Measurements from ENCODE around the gene PNPLA2.

Gene PNPLA2

GRCh38 chr11:798093-798713 lies 20.5 kb upstream of the PNPLA2 start, which contains the start of gene SLC25A22:
Gene SLC25A22, minus strand, starts transcription at chr11:798281. Its CDS starts 3,275 bp downstream, at chr11:795006.
- DNase-seq (ENCODE audit: low read depth), result no peak

GRCh38 chr11:799641-800316 lies 18.9 kb upstream of the PNPLA2 start:
- no peak for DNase-seq (ENCODE audit: low read depth)

GRCh38 chr11:800473-800872 lies 18.2 kb upstream of the PNPLA2 start:
- DNase-seq (ENCODE audit: low read depth), result no peak

- no peak for DNase-seq (ENCODE audit: low read depth)
These were observed 17.5 kb upstream of the PNPLA2 start for GRCh38 chr11:801097-801780.

GRCh38 chr11:802018-802617 lies 16.6 kb upstream of the PNPLA2 start:
- no peak for DNase-seq (ENCODE audit: low read depth)

GRCh38 chr11:802693-803466 lies 15.8 kb upstream of the PNPLA2 start:
- no peak for DNase-seq (ENCODE audit: low read depth)

- DNase-seq (ENCODE audit: low read depth), result no peak
These were observed 15.3 kb upstream of the PNPLA2 start for GRCh38 chr11:803467-803742.

GRCh38 chr11:803770-804598 lies 14.7 kb upstream of the PNPLA2 start:
- DNase-seq (ENCODE audit: low read depth), result no peak

GRCh38 chr11:804599-804964 lies 14.1 kb upstream of the PNPLA2 start:
- DNase-seq (ENCODE audit: low read depth), result no peak

GRCh38 chr11:808427-809286 lies 10.1 kb upstream of the PNPLA2 start:
- DNase-seq (ENCODE audit: low read depth), result no peak

- DNase-seq (ENCODE audit: low read depth), result peak; percentile 89
These were observed 9.3 kb upstream of the PNPLA2 start, which contains the start of gene RPLP2 for GRCh38 chr11:809287-810039. Gene RPLP2, plus strand, starts transcription at chr11:809967. Its CDS starts 268 bp downstream, at chr11:810235.

GRCh38 chr11:810040-810567 lies 8.6 kb upstream of the PNPLA2 start:
- no peak for DNase-seq (ENCODE audit: low read depth)

- no peak for DNase-seq (ENCODE audit: low read depth)
These were observed 7.1 kb upstream of the PNPLA2 start for GRCh38 chr11:811446-812245.

- DNase-seq (ENCODE audit: low read depth), result no peak
These were observed 6.3 kb upstream of the PNPLA2 start for GRCh38 chr11:812390-812789.

- no peak for DNase-seq (ENCODE audit: low read depth)
These were observed 5.7 kb upstream of the PNPLA2 start for GRCh38 chr11:813072-813455.

- no peak for DNase-seq (ENCODE audit: low read depth)
These were observed 5.1 kb upstream of the PNPLA2 start for GRCh38 chr11:813456-814096.

- no peak for DNase-seq (ENCODE audit: low read depth)
These were observed 2.9 kb upstream of the PNPLA2 start for GRCh38 chr11:815675-816432.

Data from HS-5 (cell line).